Cerebellar nuclear complex (tissue), 1 donor: ENCODE measurements around the gene ZC3H14.
"Not testable (repeated sequence)": the region's sequence is repeated elsewhere in the genome, so short reads cannot be mapped to it uniquely, and the experiment has no call there.

Experiments
- DNase-seq, 2 experiments: peaks; one replicate each; lab custom pipeline; 2025; lab: John Stamatoyannopoulos, UW

ZC3H14 gene

GRCh38 chr14:88562831-88563686 is at the start of gene ZC3H14:
TSS of gene ZC3H14 (plus strand) at chr14:88563037. CDS start at chr14:88563134, 97 bp downstream.
- DNase-seq: peak; percentile 17 to 48

- no peak for DNase-seq
Measured at GRCh38 chr14:88515499-88516221, 47.2 kb upstream of the ZC3H14 start.

- DNase-seq: no peak
Measured at GRCh38 chr14:88516861-88517357, 45.9 kb upstream of the ZC3H14 start.

- DNase-seq: no peak
Measured at GRCh38 chr14:88518592-88519512, 44.0 kb upstream of the ZC3H14 start.

GRCh38 chr14:88519907-88520306 is 42.9 kb upstream of the ZC3H14 start:
- DNase-seq: no peak

GRCh38 chr14:88521818-88522217 is 41.0 kb upstream of the ZC3H14 start:
- no peak for DNase-seq

GRCh38 chr14:88522393-88522792 is 40.4 kb upstream of the ZC3H14 start:
- DNase-seq: no peak

GRCh38 chr14:88529889-88530288 is 32.9 kb upstream of the ZC3H14 start:
- DNase-seq: not testable (repeated sequence)

GRCh38 chr14:88533064-88533602 is 29.7 kb upstream of the ZC3H14 start:
- no peak for DNase-seq

- no peak for DNase-seq
Measured at GRCh38 chr14:88535149-88535548, 27.7 kb upstream of the ZC3H14 start.

GRCh38 chr14:88535813-88536212 is 27.0 kb upstream of the ZC3H14 start:
- DNase-seq: no peak

- no peak for DNase-seq
Measured at GRCh38 chr14:88541324-88541723, 21.5 kb upstream of the ZC3H14 start.

- no peak for DNase-seq
Measured at GRCh38 chr14:88542857-88543795, 19.7 kb upstream of the ZC3H14 start.

- no peak for DNase-seq
Measured at GRCh38 chr14:88545256-88545655, 17.6 kb upstream of the ZC3H14 start.

GRCh38 chr14:88546621-88547385 is 16.0 kb upstream of the ZC3H14 start:
- no peak for DNase-seq

- DNase-seq: no peak
Measured at GRCh38 chr14:88547386-88547780, 15.5 kb upstream of the ZC3H14 start.

- no peak for DNase-seq
Measured at GRCh38 chr14:88550078-88550477, 12.8 kb upstream of the ZC3H14 start.

- DNase-seq: peak in 1 of 2 experiments; percentile 39
Measured at GRCh38 chr14:88551094-88551870, 11.6 kb upstream of the ZC3H14 start.

- DNase-seq: no peak
Measured at GRCh38 chr14:88551980-88552431, 10.8 kb upstream of the ZC3H14 start.
